ENCODE results near the gene PPM1A.
A peak's percentile ranks its signal among the peaks of the same experiment; 100 is the strongest.

PPM1A gene

GRCh38 chr14:60249321-60250256, 568 bp downstream of the PPM1A start:
- peak overlapping the region; percentile 78 for H3K4me3 ChIP-seq (ENCODE audit: low read depth, low read length)
- no peak for DNase-seq (ENCODE audit: low read depth)
- TF ChIP-seq CTCF (IDR thresholded peaks at IDR 0.05; ENCODE audit: control insufficient read depth, extremely low read depth, insufficient read depth): no peak

DNA sequence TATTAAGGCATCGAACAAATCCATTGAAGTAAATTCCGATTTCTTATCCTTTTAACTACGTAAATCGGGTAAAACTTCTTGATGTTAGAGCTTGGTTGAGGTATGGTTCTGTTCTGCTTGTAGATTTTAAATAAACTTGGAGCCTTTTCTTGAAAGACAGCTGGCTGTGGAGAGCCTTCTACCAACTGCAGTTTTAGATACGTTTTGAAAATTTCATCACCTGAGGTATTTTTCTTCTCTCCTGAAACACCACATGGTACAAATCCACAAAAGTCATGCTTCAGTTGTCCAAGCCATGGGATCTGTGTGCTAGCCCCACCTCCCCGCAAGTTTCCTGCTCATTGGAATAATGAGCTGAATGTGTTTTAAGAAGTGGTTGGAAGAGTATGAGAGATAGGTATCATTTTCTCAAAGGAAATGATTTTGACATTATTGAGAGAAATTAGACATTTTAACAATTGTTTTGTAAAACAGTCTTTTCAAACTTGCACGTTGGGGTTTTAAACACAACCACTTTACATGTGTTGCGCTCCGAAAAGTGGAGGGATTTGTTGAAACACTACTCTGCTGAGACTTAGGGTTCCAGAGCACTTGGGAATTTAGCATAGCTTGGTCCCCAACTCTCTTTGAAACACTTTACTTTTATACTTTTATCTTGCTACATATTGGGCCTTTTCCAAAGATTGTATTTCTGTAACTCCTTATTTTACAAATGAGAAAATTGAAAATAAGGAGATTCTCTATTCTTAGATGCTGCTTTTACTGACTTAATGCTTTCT, 1.4 kb downstream of the PPM1A start:
- DNase-seq (ENCODE audit: low read depth): no peak
- H3K4me3 ChIP-seq (ENCODE audit: low read depth, low read length): peak overlapping the region; percentile 78
- no peak for TF ChIP-seq CTCF (IDR thresholded peaks at IDR 0.05; ENCODE audit: control insufficient read depth, extremely low read depth, insufficient read depth)

DNA sequence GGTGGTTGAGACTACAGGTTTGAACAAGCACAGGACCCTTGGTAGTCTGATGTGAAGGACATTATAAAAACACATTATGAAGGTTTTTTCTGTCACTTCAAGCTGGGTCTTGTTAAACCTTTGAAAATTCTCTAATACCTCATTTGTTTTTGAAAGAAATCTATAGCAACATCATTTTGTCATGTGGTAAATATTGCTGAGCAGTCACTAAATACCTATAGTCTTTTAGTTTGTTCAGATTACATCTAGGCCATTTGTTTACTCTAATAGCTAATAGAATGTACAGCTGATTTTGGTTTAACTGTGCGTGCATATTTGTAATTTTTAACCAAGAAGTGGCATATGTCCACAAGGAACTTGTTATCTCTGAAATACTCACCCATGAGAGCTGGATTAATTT, 2.9 kb downstream of the PPM1A start:
- DNase-seq (ENCODE audit: low read depth): no peak
- TF ChIP-seq CTCF (IDR thresholded peaks at IDR 0.05; ENCODE audit: control insufficient read depth, extremely low read depth, insufficient read depth): no peak
- H3K4me3 ChIP-seq (ENCODE audit: low read depth, low read length): peak overlapping the region; percentile 78; the same call in 1 of the 2 replicates

DNA sequence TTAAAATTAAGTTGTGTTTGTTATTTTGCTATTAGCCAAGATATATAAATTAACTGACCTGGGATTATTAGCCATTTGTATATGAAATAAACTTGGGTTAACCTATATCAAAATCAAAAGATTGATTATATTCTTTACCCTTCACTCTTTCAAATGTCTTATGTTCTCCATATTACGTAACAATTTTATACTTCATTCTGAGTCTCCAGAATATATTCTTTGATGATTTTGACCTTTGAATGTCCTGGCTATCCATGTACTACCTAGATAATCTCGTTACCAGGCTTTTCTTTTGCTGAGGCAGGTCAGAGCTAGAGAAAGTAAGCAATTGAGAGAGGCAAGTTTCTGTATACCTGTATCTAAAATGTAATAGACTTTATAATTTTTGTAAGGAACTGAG, 3.6 kb downstream of the PPM1A start:
- TF ChIP-seq CTCF (IDR thresholded peaks at IDR 0.05; ENCODE audit: control insufficient read depth, extremely low read depth, insufficient read depth): no peak
- DNase-seq (ENCODE audit: low read depth): no peak
- H3K4me3 ChIP-seq (ENCODE audit: low read depth, low read length): no peak overlapping the region

- H3K4me3 ChIP-seq (ENCODE audit: low read depth, low read length): no peak overlapping the region
- no peak for DNase-seq (ENCODE audit: low read depth)
- TF ChIP-seq CTCF (IDR thresholded peaks at IDR 0.05; ENCODE audit: control insufficient read depth, extremely low read depth, insufficient read depth): no peak
These were observed 4.6 kb downstream of the PPM1A start for GRCh38 chr14:60253649-60254048.

DNA sequence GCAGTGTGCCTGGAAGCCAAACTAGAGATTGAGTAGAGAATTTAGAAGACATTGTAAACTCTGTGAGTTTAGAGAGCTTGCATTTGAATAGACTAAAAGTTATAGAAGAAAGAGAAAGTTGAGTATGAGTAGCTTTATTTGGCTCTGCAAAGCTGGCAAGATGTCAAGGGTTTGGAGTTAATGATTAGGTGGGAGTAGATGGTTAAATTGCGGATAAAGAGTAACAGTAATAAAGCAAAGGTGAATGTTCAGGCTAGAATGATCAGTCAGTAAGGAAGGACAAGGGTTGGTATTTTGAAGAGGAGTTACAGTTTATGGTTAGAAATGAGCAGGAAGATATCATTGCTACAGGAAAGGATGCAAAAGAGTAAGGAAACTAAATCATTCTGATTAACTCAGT, 5.2 kb downstream of the PPM1A start:
- no peak overlapping the region for H3K4me3 ChIP-seq (ENCODE audit: low read depth, low read length)
- no peak for DNase-seq (ENCODE audit: low read depth)
- no peak for TF ChIP-seq CTCF (IDR thresholded peaks at IDR 0.05; ENCODE audit: control insufficient read depth, extremely low read depth, insufficient read depth)
